HG03064 (cell line): ENCODE data around the gene ZBTB46.
"Not testable (repeated sequence)": the region's sequence is repeated elsewhere in the genome, so short reads cannot be mapped to it uniquely, and the experiment has no call there.

ENCODE experiments used
- ATAC-seq: cut with Tn5 transposase; IDR thresholded peaks from one replicate; pipeline ENCODE4 v1.9.1; 2021; ENCODE audit warnings: low read depth; ENCODE audit not compliant: unreplicated experiment

ZBTB46 gene

DNA sequence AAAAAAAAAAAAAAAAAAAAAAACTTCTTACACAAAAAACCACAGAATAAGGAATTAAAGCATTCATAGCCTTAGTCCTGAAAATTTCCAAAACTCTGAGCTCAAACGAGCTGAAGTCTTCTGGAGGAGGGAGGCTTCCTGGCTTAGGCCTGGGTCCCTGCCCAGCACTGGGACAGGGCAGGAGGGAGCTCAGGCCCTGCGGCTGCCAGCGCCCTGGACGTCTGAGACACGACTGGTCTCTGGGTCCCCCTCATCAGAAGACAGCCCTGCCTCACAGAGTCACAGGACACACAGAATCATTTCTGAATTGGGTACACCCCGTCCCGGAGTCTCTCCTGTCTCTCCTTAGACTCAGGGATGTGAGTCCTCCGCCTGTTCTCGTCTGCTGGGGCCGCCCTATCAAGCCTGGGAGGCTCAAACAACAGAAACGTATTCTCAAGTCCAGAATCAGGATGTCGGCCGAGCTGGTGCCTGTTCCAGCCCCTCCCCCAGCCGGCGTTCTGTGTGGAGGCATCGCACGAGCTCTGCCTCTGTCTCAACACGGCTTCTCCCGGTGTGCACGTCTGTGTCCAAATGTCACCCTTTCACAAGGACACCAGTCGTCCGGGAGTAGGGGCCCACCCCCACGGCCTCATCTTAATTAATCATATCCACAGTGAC is 39.4 kb downstream of the ZBTB46 start:
- ATAC-seq, result no peak

DNA sequence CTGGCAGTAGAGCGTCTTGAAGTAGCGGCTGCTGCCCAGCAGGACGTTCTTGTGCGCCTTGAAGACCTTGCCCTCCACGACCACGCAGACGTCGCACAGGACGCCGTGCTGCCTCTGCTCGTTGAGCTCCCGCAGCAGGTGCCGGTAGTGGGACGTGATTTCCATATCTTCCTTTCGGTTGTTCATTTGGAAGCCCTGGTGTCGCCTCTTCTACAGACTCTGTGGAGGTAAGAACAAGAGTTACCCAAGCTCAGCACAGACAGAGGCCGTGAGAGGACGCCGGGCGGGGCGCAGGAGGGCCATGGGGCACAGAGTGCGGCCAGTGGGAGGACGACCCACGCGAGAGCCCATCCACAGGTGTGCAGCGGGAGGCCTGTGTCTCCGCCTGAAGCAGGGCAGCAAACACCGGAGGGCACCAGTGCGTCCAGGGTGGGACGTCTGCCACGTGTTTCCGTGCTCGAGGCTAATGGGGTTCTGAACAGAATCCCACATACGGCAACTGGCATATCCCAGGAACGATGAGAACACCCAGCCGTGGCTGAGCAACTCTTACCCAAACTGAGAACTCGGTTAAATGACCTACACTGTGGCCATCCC is 40.4 kb downstream of the ZBTB46 start:
- ATAC-seq, result no peak

DNA sequence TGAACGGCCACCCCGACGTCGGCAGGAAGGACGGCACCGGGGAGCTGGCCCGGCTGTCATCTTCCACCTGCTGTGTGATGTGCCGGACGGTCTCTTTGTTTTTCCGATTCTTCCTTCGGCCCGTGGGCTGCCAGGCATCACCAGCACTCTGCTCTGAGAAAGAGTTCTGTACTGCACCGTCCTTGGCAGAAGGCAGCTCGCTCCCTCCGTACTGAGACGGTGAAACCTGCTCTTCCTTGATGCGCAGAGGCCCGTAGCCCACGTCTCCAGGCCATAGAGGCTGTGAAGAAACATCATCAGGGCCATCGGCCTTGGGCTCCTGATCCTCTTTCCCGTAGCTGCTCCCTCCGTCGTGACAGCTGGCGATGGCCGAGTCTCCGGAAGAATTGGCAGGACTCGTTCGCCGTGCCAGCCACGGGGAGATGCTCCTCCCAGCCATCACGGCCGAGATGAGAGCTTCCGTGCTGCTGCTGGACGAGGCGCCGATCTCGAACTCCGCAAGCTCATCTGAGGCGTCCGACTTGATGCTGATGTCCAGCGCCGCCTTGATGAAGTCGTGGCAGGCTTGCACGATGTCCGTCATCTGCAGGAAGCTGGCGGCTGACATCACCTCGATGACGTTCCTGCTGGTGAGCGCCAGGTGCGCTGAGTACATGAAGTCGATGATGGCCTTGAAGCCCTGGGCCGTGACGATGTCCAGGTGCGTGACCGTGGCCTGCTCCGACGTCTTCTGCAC is 41.1 kb downstream of the ZBTB46 start:
- no peak for ATAC-seq

DNA sequence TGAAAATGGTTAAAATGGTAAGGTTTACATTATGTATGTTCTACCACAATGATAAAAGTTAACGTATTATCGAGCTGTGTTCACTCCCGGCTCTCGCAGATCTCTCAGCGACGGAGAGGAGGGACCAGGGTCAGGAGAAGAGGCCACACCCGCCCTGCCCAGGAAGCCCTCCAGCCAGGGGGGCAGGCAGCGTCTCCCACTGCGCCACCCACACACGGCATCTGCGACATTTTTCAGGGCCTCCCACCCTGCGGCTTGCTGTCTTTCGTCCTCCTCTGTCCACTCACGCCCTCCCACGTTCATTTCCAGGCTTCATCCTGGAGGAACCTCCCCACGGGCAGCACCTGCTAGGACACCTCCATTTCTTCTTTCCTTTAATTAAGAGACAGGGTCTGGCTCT is 43.3 kb downstream of the ZBTB46 start:
- ATAC-seq, result no peak

DNA sequence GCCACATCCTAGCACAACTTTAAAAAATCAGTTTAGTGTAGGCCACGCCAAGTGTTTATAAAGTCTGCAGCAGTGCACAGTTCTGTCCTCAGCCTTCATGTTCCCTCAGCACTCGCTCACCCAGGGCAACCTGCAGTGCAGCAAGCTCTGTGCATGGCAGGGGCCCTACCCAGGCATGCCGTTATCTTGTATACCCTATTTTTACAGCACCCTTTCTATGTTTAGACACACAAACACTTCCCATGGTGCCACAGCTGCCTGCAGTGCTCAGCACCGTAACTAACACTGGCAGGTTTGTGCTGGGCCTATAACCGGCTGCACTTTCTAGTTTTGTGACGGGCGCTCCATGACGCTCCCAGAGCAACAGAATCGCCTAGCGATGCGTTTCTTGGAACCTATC is 43.8 kb downstream of the ZBTB46 start:
- no peak for ATAC-seq

DNA sequence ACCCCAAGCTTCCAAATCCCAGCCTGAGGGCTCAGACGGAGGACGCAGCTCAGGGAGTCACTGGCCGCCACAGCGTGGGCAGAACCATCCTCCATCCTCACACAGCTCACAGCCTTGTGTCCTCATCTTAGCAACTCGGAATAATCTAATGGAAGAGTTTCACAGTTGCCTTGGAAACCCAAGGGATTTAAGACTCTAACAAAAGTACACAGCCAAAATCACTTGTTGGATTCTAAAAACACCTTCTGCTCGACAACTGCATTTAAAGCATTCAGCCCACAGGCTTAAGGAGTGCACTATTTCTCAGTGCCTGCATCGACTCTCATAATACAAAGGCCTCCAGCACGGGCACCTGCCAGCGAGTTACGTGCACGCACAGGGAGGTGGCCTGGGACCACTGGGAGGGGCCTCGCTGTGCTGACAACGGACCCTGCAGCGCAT is 45.4 kb downstream of the ZBTB46 start:
- no peak for ATAC-seq

DNA sequence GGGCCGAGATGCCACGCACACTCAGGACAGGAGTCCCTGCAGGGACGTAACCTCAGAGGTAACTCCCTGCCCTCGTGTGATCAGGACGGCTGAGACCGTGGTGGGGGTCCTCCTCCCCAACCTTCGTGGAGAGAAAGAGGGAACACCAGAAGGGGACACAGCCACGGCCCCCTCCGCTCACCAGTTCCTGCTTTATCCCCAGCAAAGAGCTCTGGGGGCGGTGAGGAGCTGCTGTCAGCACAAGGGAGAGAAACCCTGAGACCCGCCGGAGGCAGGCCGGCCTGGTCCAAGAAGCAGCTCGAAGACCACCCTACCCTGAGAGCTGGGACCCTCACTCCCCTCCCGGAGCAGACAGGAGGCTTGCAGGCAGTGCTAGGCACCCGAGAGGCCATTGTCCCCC is 47.1 kb downstream of the ZBTB46 start:
- ATAC-seq, result no peak

DNA sequence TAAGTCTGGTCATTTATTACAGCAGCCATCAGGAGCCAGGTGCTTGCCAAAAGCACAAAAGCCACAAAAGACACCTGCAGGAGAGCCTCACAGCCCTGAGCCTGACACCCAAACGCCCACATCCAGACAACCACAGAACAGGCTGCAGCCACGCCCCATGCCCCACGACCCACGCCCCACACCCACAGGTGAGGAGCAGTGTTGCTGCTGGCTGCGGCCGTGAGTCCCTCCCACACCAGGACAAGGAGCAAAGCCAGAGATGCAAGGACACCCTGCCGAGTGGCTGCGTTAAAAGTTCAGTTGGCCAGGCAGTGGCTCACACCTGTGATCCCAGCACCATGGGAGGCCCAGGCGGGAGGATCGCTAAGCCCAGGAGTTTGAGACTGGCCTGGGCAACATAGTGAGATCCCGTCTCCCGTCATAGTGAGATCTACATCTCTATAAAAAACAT is 48.5 kb downstream of the ZBTB46 start:
- ATAC-seq, result no peak

DNA sequence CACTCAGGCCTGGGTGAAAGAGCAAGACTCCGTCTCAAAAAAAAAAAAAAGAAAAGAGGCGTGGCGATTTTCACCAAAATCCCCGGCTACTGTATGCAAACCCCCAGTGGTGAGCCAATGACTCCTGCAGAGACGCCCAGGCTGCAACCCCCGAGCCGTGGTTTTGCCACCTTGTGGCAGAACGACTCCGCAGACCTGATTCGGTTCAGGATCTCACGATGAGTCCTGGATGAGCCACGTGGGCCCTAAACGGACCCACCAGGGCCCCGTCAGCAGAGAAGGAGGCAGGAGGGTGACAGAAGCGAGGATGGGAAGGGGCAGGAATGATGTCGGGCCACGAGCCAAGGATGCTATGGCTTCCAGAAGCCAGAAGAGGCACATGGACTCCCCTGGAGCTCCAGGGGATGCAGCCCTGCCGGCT is 49.0 kb downstream of the ZBTB46 start:
- no peak for ATAC-seq

DNA sequence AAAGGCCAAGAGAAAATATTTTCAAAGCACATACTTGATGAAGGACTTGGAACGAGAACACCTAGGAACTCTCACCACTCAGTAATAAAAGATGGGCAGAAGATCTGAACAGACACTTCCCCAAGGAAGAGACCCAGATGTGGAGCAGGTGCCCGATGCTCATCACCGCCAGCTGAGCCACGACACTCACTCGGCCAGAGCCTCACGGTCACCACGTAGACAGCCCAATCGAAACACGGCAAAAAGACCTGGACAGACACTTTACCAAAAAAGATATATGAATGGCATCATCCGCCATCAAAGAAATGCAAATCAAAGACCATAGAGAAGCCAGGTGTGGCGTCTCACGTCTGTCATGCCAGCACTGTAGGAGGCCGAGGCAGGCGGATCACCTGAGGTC is 49.9 kb downstream of the ZBTB46 start:
- ATAC-seq, result no peak

DNA sequence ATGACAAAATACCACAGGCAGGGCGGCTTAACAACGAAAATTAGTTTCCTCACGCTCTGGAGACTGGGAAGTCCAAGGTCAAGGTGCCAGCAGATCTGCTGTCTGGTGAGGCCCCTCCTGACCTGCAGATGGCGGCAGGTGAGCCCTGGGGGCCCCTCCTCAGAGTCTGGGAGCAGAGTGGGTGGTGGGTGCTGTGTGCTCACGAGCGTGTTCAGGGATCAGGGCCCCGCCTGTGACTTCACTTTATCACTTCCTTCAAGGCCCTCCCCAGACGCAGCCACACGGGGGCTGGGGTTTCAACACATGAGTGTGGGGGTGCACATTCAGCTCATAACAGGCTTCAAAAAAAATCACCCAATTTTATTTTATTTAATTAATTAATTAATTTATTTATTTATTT is 52.2 kb downstream of the ZBTB46 start:
- no peak for ATAC-seq

DNA sequence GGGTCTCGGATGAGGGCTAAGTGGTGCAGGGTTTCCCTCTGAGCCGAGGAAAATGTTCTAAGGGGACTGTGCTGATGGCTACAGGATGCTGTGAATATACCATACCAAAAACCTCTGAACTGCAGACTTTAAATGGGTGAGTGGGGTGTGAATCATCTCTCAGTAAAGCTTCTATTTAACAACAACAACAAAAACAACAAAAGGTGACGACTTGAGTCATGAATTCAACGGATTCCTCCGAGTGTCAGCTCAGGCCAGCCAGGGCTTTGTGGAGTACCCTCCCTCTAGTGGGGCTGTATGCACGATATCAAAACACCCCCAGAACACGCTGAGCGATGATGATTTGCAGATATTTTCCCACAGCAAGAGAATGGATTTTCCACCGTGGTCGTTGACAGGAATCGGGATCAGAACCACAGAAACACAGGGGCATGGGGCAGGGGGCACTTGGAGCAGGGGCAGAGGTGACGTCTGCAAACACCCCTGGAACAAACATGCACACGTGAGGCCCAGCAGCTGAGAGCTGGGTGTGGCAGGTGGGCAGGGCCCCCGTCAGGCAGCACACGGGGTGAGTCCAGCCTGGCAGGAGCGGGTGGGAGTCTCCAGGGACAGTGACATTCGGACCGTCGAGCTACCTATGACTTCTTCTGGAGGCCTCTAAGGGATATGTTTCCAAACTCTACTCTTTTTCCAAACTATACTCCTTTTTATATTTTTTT is 52.9 kb downstream of the ZBTB46 start:
- ATAC-seq, result no peak

DNA sequence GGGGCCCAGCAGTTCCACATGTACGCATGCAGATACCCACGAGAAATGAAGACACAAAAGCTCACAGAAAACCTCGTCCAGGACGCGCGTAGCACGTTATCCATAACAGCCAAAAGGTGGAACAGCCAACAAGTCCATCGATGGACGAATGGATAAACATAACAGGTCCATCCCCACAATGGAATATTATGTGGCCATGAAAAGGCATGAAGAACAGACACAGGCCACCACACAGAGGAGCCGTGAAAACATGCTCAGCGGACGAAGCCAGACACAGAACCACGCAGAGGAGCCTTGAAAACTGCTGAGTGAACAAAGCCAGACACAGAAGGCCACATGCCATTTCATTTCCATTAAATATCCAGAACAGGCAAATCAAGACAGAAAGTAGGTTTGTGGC is 53.5 kb downstream of the ZBTB46 start:
- no peak for ATAC-seq

DNA sequence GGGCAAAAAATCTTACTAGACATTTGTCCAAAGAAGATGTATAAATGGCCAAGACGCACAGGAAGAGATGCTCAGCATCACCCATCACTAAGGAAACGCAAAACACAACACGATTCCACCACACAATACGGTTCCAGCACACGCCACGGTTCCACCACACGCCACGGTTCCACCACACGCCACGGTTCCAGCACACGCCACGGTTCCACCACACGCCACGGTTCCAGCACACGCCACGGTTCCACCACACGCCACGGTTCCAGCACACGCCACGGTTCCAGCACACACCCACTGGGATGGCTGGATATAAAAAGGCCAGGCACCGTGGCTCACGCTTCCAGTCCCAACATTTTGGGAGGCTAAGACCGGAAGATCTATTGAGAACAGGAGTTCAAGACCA is 54.2 kb downstream of the ZBTB46 start:
- ATAC-seq, result not testable (repeated sequence)

DNA sequence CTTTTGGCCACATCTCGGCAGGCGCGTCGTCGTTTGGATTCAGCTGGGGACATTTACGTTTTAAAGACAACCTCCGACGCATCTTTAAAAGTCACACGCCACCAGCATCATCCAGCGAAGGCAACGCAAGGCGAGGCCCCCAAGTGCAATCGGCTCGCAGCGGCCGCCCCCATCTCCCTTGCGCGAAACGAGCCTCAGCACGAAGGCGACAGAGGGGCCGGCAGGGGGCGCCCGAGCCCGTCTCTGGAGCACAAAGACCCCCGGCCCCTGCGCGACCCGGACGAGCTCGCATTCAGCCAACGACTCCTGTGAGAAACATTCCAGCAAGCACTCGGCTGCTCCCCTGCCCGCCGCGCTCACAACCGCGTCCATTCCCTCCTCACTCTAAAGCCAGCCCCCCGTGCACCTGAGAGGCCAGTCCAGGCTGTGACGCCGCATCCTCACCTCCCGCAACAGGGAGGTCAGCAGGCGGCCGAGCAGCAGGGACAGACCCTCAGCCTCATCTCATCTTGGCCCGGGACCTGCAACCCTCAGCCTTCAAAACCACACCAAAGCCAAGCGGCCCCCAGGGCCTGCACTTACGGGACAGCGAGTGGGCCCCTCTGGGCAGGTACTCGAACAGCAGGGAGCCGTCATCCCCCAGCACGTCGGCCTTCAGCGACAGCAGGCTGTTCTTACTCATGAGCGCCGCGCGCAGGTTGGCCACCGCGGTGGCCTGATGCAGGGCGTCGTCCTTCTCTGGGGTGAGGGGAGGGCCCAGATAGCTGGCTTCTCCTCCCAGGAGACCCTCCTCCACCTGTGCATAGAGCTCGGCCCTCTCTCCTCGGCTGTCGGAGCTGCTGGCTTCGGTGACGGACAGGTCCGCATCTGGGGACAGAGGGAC is 55.7 kb downstream of the ZBTB46 start:
- ATAC-seq, result no peak

DNA sequence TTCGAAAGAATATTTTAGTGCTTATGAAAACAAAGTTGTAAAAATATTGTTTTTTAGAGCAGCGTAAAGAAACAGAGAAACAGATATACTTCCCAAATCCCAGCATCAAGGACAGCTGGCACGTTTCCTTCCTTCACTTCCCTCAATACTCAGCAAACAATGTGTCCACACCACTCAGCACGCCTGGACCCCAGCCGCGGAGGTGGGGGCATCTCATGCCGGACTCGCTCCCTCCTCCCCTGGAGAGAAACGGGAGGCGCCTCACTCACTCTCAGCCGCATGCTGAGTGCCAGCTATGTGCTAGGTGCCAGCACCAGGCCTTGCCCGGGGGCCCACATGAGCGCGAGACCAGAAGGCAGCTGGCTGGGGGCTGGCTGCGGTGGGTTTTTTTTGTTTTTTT is 56.8 kb downstream of the ZBTB46 start:
- ATAC-seq, result no peak

DNA sequence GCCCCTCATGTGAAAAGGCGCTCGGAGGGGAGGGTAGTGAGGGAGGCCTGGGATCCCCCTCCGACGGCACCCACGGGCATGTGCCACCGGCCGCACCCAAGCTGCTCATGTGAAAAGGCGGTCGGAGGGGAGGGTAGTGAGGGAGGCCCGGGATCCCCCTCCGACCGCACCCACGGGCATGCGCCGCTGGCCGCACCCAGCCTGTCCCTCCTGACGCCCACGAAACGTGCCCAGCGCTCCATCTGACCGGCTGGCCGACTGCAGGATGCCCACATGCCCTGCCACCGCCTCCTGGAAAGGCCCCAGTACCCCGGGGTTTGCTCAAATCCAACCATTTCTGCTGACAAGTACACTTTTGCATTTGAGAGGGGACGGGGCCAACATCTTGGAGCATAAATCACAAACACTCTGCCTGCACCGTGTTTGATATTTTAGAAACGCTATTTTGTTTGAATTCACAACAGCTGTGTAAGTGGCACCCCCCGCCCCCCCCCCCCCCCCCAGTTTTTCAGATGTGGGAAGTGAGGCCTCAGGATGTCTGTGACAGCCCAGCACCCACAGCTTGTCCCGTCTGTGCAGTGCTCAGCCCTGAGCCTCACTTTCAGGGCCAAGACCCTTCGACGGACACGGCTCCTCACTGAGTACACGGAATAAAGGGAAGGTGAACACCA is 57.4 kb downstream of the ZBTB46 start:
- no peak for ATAC-seq

DNA sequence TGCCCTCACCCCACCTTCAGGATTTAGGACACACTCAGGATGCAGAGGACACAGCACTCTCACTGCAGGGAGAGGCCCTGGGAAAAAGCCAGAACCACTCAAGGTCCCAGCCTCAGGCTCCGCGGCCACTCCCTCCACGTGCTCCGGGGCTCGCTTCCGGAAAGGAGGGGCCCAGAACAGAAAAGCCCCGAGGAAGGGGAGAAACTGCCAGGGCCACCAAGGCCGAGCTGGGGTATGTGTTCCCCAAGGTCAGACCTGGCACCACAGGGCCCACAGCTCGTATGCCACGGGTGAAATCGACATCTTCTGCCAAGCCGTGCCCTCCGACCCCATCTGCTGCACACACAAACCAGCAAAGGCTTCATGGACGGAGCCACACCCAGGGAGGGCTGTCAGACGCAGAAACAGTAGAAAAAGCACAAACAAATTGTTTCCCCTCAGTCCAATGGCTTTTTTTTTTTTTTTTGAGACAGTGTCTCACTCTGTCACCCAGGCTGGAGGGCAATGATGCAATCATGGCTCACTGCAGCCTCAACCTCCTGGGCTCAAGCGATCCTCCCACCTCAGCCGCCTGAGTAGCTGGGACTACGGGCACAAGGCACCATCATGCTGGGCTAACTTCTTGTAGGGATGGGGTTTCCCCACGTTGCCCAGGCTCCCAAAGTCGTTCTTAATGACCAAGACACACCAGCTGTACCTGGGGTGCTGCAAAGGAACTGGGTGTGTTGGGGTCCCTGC is 58.1 kb downstream of the ZBTB46 start:
- no peak for ATAC-seq
